MM.1S (cell line): ENCODE results near the gene ITGA8.

Experiments used
- DNase-seq: peaks from one replicate; pipeline ENCODE4 v3.0.0-alpha.2; 2015
- H2AFZ ChIP-seq: fragments of 300-600 bp; sonication (generic); 2 replicates; pipeline ENCODE4 v1.6.0; 2016; ENCODE audit warnings: antibody characterized with exemption, low read length
- H3F3A ChIP-seq: fragments of 300-600 bp; sonication (generic); 2 replicates; pipeline ENCODE4 v1.6.1; 2016; ENCODE audit warnings: mild to moderate bottlenecking, antibody characterized with exemption, low read length, moderate library complexity, mixed read lengths; ENCODE audit not compliant: insufficient read depth
- H3K27ac ChIP-seq: fragments of 300-600 bp; sonication (generic); 2 replicates; pipeline ENCODE4 v1.5.1; 2016; ENCODE audit warnings: mild to moderate bottlenecking, low read length
- H3K27me3 ChIP-seq: fragments of 300-600 bp; sonication (generic); replicated peaks from 2 replicates; pipeline ENCODE4 v1.6.0; 2016; ENCODE audit warnings: low read length; ENCODE audit not compliant: insufficient read depth
- H3K36me3 ChIP-seq: fragments of 300-600 bp; sonication (generic); replicated peaks from 2 replicates; pipeline ENCODE4 v1.6.1; 2016; ENCODE audit warnings: mild to moderate bottlenecking, low read length, mixed read lengths; ENCODE audit not compliant: insufficient read depth
- H3K4me1 ChIP-seq: fragments of 300-600 bp; sonication (generic); 2 replicates; pipeline ENCODE4 v1.6.1; 2016; ENCODE audit warnings: low read length, mixed read lengths
- H3K4me2 ChIP-seq: fragments of 300-600 bp; sonication (generic); 2 replicates; pipeline ENCODE4 v1.6.0; 2016; ENCODE audit warnings: low read depth, low read length
- H3K4me3 ChIP-seq: fragments of 300-600 bp; sonication (generic); 2 replicates; pipeline ENCODE4 v1.5.1; 2016; ENCODE audit warnings: low read length, mixed read lengths
- H3K79me2 ChIP-seq: fragments of 300-600 bp; sonication (generic); 2 replicates; pipeline ENCODE4 v1.6.1; 2016; ENCODE audit warnings: mixed run types, low read length, mixed read lengths
- H3K9ac ChIP-seq: fragments of 300-600 bp; sonication (generic); 2 replicates; pipeline ENCODE4 v1.6.1; 2016; ENCODE audit warnings: low read length, mixed read lengths
- H3K9me2 ChIP-seq: fragments of 300-600 bp; sonication (generic); replicated peaks from 2 replicates; pipeline ENCODE4 v1.6.1; 2016; ENCODE audit warnings: mild to moderate bottlenecking, low read length, mixed read lengths; ENCODE audit not compliant: insufficient read depth
- H3K9me3 ChIP-seq: fragments of 300-600 bp; sonication (generic); replicated peaks from 2 replicates; pipeline ENCODE4 v1.6.1; 2016; ENCODE audit warnings: mild to moderate bottlenecking, low read length, mixed read lengths; ENCODE audit not compliant: insufficient read depth
- H4K20me1 ChIP-seq: fragments of 300-600 bp; sonication (generic); 2 replicates; pipeline ENCODE4 v1.6.1; 2016; ENCODE audit warnings: mild to moderate bottlenecking, low read length, moderate library complexity, mixed read lengths; ENCODE audit not compliant: insufficient read depth
- EZH2 ChIP-seq: fragments of 300-600 bp; sonication (generic); optimal IDR thresholded peaks from 2 replicates; pipeline ENCODE3; 2017; ENCODE audit warnings: low read depth, mild to moderate bottlenecking, antibody characterized with exemption, low read length, mixed read lengths
- EZH2phosphoT487 ChIP-seq: fragments of 300-600 bp; sonication (generic); IDR thresholded peaks from 2 replicates; pipeline ENCODE4 v1.6.1; 2018; ENCODE audit warnings: antibody characterized with exemption, low read length
- TF ChIP-seq, protein P1 (sequence below): fragments of 300-600 bp; sonication (generic); IDR thresholded peaks from 2 replicates; pipeline ENCODE4 v1.5.1; 2016; ENCODE audit warnings: antibody characterized with exemption, low read length, mixed read lengths

Gene ITGA8

DNA sequence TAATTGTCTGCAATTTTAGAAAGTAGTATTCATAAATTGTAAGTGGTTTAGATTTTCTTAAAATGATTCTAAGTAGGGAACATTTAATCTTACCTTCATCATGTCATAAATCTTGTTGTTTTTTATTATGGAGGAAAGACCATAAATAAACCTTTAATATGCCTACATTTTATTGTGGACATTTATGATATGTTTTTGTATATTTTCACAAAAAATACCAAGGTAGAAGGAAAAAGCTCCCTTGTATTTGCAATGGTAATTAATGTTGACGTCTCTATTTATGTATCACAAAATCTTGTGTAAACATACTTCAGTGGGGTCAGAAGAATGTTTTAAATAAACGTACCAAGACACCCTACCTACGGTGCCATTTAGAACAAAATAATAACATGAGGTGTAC, 193.0 kb downstream of the ITGA8 start:
- Histone ChIP-seq H3K9me2 (no peaks in the 10 kb centered on the region), H3K9ac (no peak overlapping the region), H3K4me2 (no peak overlapping the region), H3K27me3 (no peaks in the 10 kb centered on the region), H3K4me3 (no peak overlapping the region), H3K4me1 (no peaks in the 10 kb centered on the region), H3K36me3 (no peaks in the 10 kb centered on the region; the same call in 1 of the 2 replicates), H3K79me2 (no peaks in the 10 kb centered on the region), H4K20me1 (no peaks in the 10 kb centered on the region), H3K27ac (no peak overlapping the region), H2AFZ (no peak overlapping the region), H3F3A (no peaks in the 10 kb centered on the region; the same call in 1 of the 2 replicates), H3K9me3 (no peaks in the 10 kb centered on the region)
- TF ChIP-seq EZH2 (no peak), EZH2phosphoT487 (no peak)
- TF ChIP-seq, protein P1, sequence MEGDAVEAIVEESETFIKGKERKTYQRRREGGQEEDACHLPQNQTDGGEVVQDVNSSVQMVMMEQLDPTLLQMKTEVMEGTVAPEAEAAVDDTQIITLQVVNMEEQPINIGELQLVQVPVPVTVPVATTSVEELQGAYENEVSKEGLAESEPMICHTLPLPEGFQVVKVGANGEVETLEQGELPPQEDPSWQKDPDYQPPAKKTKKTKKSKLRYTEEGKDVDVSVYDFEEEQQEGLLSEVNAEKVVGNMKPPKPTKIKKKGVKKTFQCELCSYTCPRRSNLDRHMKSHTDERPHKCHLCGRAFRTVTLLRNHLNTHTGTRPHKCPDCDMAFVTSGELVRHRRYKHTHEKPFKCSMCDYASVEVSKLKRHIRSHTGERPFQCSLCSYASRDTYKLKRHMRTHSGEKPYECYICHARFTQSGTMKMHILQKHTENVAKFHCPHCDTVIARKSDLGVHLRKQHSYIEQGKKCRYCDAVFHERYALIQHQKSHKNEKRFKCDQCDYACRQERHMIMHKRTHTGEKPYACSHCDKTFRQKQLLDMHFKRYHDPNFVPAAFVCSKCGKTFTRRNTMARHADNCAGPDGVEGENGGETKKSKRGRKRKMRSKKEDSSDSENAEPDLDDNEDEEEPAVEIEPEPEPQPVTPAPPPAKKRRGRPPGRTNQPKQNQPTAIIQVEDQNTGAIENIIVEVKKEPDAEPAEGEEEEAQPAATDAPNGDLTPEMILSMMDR = no peak
- DNase-seq = no peak

DNA sequence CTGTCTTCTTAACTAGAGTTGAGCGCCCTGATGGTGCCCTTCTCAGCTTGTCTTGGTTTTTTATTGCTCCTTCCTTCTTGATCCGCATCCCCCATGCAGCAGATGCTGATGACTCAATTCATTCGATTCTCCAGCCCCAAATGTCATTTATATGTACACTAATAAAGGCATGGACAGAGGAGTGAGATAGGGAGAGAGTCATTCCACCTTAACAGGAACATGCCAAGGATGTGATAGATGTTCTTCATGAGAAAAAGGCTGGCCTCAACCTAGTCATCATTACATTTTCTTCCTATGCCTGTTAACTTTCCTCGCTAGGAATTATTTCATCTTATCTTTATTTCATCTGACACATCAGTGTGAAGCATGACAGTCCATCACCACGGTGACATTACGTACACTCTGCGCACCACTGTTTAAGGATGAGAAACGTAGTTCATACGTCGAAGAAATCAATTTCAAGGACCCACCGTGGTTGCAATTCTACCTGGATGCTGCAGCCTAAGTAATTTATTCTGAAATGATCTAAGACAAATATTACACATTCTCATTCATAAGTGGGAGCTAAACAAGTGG, 198.3 kb downstream of the ITGA8 start:
- Histone ChIP-seq H3K9me2 (no peaks in the 10 kb centered on the region), H3F3A (no peaks in the 10 kb centered on the region), H3K27me3 (no peaks in the 10 kb centered on the region)

DNA sequence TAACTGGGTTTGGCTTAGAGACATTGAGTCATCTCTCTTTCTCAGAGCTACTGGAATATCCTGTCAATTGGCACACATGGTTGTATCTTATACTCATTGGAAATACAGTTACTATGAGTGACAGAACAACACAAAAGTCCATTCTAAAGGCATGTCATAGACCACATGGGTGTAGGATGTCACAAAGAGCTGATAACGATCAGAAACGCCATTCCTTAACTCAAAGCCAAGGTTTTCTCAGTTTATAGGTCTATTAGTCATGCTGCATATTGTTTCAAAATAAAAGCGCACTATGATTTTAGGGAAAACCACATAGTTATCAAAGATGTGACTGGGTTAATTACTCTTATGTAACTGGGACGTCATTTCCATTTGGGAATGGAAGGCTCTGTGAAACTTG, 201.5 kb downstream of the ITGA8 start:
- no peak overlapping the region for H2AFZ ChIP-seq
- no peaks in the 10 kb centered on the region for H4K20me1 ChIP-seq
- H3K4me2 ChIP-seq = no peak overlapping the region
- no peaks in the 10 kb centered on the region for H3K4me1 ChIP-seq
- no peak overlapping the region for H3K9ac ChIP-seq
- 0 out of 2 replicates have a peak, but pooled peaks cover 4% of the 10 kb centered on the region for H3K36me3 ChIP-seq
- H3F3A ChIP-seq = no peaks in the 10 kb centered on the region
- no peaks in the 10 kb centered on the region for H3K9me2 ChIP-seq
- no peaks in the 10 kb centered on the region for H3K9me3 ChIP-seq
- no peak for DNase-seq
- no peaks in the 10 kb centered on the region for H3K79me2 ChIP-seq
- no peak overlapping the region for H3K4me3 ChIP-seq
- no peak for TF ChIP-seq EZH2phosphoT487
- TF ChIP-seq, protein P1 = no peak
- TF ChIP-seq EZH2 = no peak
- H3K27me3 ChIP-seq = no peaks in the 10 kb centered on the region
- no peak overlapping the region for H3K27ac ChIP-seq

More for the DNA sequence above, 198.3 kb downstream of the ITGA8 start:
- Histone ChIP-seq H2AFZ (no peak overlapping the region), H3K36me3 (0 out of 2 replicates have a peak, but pooled peaks cover 4% of the 10 kb centered on the region), H4K20me1 (no peaks in the 10 kb centered on the region), H3K4me1 (no peaks in the 10 kb centered on the region), H3K4me2 (no peak overlapping the region), H3K9ac (no peak overlapping the region), H3K79me2 (no peaks in the 10 kb centered on the region), H3K27ac (no peak overlapping the region), H3K4me3 (no peak overlapping the region), H3K9me3 (no peaks in the 10 kb centered on the region)
- no peak for TF ChIP-seq EZH2
- TF ChIP-seq, protein P1 = no peak
- TF ChIP-seq EZH2phosphoT487 = no peak
- no peak for DNase-seq
